ENCODE results near the gene CDKN2C.

GRCh38 chr1:50986653-50987052, 16.6 kb downstream of the CDKN2C start:
- no peak for TF ChIP-seq CTCF (IDR thresholded peaks at IDR 0.05)
- TF ChIP-seq POLR2A (IDR thresholded peaks at IDR 0.05), result no peak
- TF ChIP-seq EP300 (IDR thresholded peaks at IDR 0.05), result no peak
